Adrenal gland (tissue), 5 donors: ENCODE results near the gene HS3ST1.

Experiments used
- POLR2A ChIP-seq, 2 donors: fragments of 450-650 bp; IDR thresholded peaks; one replicate each; pipeline ENCODE4 v1.6.1; 2017; ENCODE audit warnings: antibody characterized with exemption in 2 of 2, mild to moderate bottlenecking in 2 of 2, moderate library complexity in 1 of 2
- TF ChIP-seq, protein P1 (sequence below), 6 experiments: fragments of 450-650 bp in 4 of 6; fragments of 200-600 bp in 2 of 6; sonication (generic) in 1 of 6; IDR thresholded peaks; 1 replicate in 5 of 6; 2 replicates in 1 of 6; pipeline versions ENCODE4 v1.5.1 to v1.8.0; 2016 to 2021; ENCODE audit warnings: antibody characterized with exemption in 6 of 6, mild to moderate bottlenecking in 2 of 6, moderate library complexity in 1 of 6
- donor health status: DM: no; HTN: no; CAD: no.

DNA sequence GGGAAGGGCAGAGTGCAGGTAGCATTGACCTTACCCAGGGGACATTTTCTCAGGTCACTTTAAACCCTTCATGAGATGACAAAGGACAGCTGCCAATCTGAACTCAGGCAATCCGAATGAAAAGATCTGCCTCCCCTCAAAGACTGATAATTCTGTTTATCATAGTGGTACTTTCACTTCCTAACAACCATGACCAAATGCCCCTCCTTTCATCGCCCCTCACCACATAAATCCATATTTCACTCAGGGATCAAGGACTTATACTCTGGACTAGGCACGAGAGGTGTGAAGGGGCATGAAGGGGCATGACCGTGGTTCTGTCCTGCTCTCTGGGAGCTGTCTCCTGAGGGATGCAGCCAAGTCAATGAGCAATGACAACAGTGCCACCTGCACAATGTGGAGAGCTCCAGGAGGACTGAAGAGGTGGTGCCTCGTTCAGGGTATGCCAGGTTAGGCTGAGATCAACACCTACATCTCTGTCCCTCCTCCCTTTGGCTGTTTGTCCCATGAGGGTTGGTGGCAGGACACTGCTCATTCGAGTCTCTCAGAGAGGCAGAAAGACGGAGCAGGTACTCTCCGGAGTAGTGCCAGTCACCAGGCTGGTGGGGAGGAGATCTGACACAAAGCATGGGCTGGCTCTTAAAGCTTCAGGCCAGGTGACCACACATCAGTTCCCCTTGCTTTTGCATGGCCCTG is 12.5 kb downstream of the HS3ST1 start:
- TF ChIP-seq, protein P1, sequence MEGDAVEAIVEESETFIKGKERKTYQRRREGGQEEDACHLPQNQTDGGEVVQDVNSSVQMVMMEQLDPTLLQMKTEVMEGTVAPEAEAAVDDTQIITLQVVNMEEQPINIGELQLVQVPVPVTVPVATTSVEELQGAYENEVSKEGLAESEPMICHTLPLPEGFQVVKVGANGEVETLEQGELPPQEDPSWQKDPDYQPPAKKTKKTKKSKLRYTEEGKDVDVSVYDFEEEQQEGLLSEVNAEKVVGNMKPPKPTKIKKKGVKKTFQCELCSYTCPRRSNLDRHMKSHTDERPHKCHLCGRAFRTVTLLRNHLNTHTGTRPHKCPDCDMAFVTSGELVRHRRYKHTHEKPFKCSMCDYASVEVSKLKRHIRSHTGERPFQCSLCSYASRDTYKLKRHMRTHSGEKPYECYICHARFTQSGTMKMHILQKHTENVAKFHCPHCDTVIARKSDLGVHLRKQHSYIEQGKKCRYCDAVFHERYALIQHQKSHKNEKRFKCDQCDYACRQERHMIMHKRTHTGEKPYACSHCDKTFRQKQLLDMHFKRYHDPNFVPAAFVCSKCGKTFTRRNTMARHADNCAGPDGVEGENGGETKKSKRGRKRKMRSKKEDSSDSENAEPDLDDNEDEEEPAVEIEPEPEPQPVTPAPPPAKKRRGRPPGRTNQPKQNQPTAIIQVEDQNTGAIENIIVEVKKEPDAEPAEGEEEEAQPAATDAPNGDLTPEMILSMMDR (IDR thresholded peaks at IDR 0.05) = no peak
- no peak for TF ChIP-seq POLR2A (IDR thresholded peaks at IDR 0.05)
